ENCODE results near the gene PYGL.
"Not testable (repeated sequence)": the region's sequence is repeated elsewhere in the genome, so short reads cannot be mapped to it uniquely, and the experiment has no call there.

PYGL gene

GRCh38 chr14:50924843-50925242 lies 19.4 kb downstream of the PYGL start:
- no peak for DNase-seq

GRCh38 chr14:50924236-50924635 lies 20.0 kb downstream of the PYGL start:
- no peak for DNase-seq

GRCh38 chr14:50922803-50923202 lies 21.5 kb downstream of the PYGL start:
- no peak for DNase-seq

DNA sequence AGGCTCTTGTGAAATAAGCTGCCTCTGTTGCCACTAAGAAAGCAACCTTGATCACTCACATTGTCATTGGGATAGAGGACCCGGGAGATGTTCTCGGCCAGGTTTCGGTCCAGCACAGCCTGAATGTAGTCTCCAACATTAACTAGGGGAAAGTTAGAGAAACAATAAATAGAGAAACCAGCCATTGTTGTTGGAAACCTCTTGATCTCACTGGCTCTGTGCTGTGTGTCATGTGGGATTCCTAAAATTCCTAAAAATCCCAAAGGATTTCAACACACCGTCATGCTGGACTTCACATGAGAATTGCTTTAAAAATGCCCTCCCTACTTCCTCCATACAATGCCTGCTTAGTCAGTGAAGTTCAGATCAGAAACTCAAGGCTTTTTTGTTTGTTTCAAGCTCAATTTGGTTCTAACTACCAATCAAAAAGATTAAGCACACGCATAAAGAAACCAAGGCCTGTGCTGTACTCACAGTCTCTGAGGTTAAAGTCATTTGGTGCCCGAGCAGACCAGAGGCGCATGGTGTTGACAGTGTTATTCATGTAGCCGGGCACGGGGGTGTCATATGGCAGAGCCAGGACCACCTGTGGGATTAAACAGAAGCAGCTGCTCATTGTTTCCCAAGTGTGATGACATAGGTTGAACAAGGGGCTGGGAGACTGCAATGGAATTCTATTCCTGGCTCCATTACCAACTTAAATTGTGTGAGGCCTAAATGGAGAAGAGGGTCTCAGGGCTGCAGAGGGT lies 23.6 kb downstream of the PYGL start:
- DNase-seq: no peak

DNA sequence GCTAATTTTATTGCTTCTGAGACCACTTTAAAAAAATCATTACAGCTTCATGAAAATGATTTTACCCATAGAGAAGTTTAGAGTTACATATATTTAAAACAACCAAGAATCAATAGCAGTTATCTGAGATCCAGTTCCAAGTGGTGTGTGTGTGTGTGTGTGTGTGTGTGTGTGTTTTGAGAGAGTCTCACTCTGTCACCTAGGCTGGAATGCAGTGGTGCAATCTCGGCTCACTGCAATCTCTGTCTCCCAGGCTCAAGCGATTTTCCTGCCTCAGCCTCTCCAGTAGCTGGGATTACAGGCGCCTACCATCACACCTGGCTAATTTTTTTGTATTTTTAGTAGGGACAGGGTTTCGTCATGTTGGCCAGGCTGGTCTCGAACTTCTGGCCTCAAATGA lies 24.8 kb downstream of the PYGL start:
- DNase-seq: not testable (repeated sequence)

DNA sequence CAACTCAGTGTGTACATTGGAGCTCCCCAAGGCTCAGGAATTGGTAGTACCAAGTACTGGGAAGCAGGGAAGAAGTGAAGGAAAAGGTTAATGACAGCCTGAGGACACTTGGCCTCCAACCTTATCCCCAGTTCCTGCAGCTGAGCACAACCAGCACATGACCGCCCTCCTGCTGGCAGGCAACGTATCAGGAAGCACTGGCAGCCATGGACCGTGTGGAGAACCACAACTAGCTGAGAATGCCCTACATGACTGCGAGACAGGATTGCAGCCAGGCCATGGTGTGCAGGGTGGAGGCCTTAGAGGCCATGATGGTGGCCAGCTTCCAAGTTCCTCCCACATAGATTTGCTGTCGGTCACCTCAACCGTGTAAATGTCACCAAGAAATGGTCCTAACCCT lies 26.8 kb downstream of the PYGL start:
- DNase-seq: no peak

DNA sequence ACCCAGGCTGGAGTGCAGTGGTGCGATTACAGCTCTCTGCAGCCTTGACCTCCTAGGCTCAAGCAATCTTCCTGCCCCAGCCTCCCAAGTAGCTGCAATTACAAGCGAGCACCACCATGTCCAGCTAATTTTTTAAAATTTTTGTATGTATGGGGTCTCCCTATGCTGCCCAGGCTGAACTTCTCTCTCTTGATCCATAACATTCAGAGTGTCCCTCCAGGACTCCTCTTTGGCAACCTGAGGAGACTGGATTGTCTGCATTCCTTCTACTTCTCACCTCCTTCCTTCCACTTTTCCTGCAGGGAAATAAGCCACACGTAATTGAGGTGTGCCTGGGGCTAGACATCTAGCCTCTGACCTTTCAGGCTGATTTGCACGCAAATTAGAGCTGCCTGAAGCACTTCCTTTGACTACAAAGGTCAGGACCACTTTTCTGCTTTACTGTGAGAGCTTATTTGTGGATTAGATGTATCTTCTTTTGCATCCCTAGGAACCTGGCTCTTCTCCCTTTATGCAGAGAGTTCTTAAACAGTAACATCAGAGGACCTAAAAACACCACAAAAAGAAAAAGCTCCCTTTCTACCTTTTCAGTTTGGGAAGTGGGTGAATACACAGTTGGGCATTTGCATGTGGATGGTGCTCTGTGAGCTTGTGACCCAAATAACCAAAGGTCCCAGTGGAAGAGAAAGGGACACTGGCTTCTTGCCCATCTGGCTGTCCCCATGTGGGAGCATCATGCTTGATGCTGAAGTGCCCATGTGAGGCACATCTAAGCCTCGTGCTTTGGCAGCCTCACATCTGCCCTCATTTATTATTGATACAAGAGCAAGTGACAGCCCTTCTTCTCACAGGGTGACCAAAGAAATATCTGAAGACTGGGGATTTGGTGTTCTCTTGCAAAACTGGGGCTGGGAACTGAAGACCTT lies 33.5 kb downstream of the PYGL start:
- no peak for DNase-seq

GRCh38 chr14:50906326-50907065 lies 37.8 kb downstream of the PYGL start:
- no peak for DNase-seq

GRCh38 chr14:50904719-50905118 lies 39.6 kb downstream of the PYGL start:
- DNase-seq: no peak

GRCh38 chr14:50901361-50901760 lies 42.9 kb downstream of the PYGL start:
- no peak for DNase-seq

GRCh38 chr14:50897658-50898175 lies 46.6 kb downstream of the PYGL start:
- DNase-seq: no peak

GRCh38 chr14:50897005-50897404 lies 47.3 kb downstream of the PYGL start:
- DNase-seq: not testable (repeated sequence)

- DNase-seq: not testable (repeated sequence)
Observed at GRCh38 chr14:50896421-50896820, 47.9 kb downstream of the PYGL start.

GRCh38 chr14:50892255-50892654 lies 52.0 kb downstream of the PYGL start:
- DNase-seq: no peak

GRCh38 chr14:50887476-50887875 lies 56.8 kb downstream of the PYGL start:
- DNase-seq: no peak

GRCh38 chr14:50883827-50884197 lies 60.5 kb downstream of the PYGL start:
- DNase-seq: no peak

DNA sequence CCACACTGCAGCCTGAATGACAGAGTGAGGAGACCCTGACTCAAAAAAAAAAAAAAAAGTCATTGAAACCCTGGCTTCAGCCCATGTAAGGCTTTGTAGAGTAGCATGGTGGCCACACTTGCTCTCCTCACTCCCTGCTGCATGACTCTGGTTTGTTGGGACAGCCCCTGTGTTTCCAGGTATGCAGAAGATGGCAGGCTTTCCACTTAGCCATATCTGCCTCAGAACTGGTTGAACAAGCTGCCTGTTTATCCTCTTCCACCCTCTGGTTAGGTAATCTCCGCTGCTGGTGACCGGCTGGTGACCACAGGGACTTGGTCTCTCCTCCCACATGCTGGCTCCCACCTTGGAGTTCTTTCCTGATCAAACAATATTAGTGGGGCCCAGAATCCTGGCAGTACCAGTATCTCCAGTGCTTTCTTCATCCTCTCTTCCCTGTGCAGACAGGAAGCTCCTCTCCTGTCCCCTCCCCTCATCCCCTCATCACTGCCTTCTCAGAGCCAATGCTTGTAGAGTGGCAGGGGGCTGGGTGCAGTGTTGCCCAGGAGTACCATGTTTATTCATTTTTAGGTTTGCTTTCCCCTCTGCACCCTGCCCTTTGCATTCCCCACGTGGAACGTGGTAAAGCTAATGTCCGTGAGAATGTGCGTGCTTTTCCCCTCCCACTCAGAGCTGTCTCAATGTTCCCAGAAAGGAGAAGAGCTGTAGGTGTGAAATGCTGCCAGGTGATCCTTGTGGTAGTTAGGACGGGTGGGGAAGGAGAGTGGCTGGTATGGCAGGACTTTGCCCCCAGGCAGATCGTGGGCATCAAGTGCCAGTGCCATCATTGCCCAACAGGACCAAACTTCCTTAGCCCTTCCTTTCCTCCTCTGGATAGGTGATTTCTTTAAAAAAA lies 61.1 kb downstream of the PYGL start:
- no peak for DNase-seq

DNA sequence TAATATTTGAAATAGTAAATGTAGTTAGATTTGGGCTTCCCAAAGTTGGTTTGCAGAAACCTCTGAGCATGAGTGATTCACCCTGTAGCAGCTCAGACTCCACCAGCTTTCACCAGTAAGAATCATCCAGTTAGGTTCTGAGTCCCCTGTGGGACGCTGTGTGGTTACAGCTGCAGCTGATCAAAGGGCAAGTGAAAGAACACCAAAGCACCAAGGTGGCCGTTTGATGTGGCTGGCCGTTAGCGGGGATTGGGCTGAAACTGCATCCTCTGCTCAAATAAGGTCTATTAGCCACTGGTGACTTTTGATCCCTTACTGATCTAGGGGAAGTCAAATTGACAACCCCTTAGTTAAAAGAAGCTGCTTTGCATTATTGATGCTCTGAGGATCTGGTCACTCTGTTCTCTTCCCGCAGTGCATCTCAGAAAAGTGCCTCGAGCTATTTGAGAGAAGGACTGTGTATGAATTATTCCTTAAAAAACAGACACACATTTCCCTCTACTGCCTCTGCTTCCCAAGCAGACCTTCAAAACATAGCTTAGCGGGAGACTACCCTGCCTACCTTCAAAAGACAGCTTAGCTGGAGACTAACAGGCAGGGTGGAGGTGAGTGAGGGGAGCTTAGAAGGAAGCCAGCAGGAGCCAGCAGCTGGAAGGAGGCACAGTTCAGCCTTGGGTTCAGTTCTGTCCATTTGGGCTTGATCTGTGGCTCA lies 68.8 kb downstream of the PYGL start:
- DNase-seq: peak in 2 of 4 experiments; percentile 5 to 6

GRCh38 chr14:50874757-50875156 lies 69.5 kb downstream of the PYGL start:
- no peak for DNase-seq

DNA sequence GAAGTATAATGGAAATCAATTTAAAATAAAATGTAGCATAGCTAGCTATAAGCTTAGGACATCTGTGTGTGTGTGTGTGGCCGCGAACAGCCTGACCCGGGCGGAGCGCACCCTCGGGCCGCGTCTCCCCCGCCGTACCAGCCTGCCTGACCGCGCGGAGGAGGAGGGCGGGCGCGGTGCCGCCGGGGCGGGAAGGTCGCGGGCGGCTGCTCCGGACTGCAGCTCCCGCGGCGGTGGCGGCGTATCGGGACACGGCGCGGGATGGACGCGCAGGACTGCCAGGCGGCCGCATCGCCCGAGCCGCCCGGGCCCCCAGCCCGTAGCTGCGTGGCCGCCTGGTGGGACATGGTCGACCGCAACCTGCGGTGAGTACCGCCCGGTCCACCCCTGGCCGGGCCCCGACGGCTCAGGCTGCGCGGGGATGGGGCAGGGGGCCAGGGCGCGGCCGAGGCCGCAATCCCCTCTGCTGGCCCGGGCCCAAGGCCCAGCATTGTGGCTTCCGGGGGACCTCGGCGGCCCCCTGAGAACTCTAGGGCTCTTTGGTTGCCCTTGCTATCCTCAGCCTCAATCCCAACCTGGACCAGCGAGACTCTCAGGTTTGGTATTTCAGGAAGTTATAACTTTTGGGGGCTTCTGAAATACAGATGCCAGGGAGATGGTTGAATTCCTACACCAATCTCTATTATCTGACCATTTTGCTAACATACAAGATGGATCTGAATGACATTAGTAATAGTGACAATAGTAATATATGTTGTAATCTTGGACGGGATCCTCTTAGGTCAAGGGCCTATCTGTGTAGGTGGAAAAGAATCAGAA lies 72.2 kb downstream of the PYGL start, which contains the start of gene ABHD12B:
ABHD12B (plus strand) TSS at position 140 of the 819 bp plus-strand sequence; CDS start at position 262, 122 bp downstream.
- DNase-seq: no peak

All from activated naive CD4-positive, alpha-beta T cell (primary cell).